Caco-2 (cell line): ENCODE results near the gene GPR89B. TPM values are rescaled to one million over a fixed set of nuclear protein-coding genes. Genes with fewer than 3 reads are reported as not detected.
"Not testable (repeated sequence)": the region's sequence is repeated elsewhere in the genome, so short reads cannot be mapped to it uniquely, and the experiment has no call there.

Source experiments
- BruUV-seq: library from RNA; stranded (reverse); fragments of 400-500 nt; replicated peaks from 2 replicates; lab custom pipeline; 2021; lab: Mats Ljungman, UMichigan
- CTCF ChIA-PET: fragments of 300-600 bp; sonication (Branson Sonifier 250); formaldehyde crosslinking; loops from one replicate; lab custom pipeline; 2022; ENCODE audit warnings: antibody characterized with exemption; lab: Charles Lee
- POLR2A ChIA-PET: fragments of 300-600 bp; sonication (Branson Sonifier 250); formaldehyde crosslinking; loops from one replicate; lab custom pipeline; 2022; ENCODE audit warnings: antibody characterized with exemption; lab: Charles Lee
- DNase-seq, 2 experiments: peaks; one replicate each; pipeline versions ENCODE4 v3.0.0 to v3.0.0-alpha.2; 2020 to 2022
- H3K27me3 ChIP-seq: replicated peaks from 2 replicates; pipeline ENCODE4 v1.6.0; 2011; ENCODE audit warnings: low read length; ENCODE audit not compliant: control insufficient read depth, insufficient read depth
- H3K36me3 ChIP-seq: 2 replicates; pipeline ENCODE4 v1.5.1; 2011; ENCODE audit warnings: low read length; ENCODE audit not compliant: control insufficient read depth, insufficient read depth
- H3K4me1 ChIP-seq: fragments of 250-450 bp; sonication (Bioruptor Pico); 2 replicates; pipeline ENCODE4 v1.5.1; 2020; ENCODE audit warnings: mild to moderate bottlenecking
- H3K4me3 ChIP-seq: 2 replicates; pipeline ENCODE4 v1.5.1; 2011; ENCODE audit warnings: low read depth, mild to moderate bottlenecking, control low read depth, low read length
- H3K9me3 ChIP-seq: fragments of 250-450 bp; sonication (Bioruptor Pico); 2 replicates; pipeline ENCODE4 v1.5.1; 2020; ENCODE audit warnings: mild to moderate bottlenecking, moderate library complexity
- H3K27ac Mint-ChIP-seq: one replicate; pipeline ENCODE4 v1.8.0; 2022; ENCODE audit warnings: mixed read lengths; ENCODE audit not compliant: unreplicated experiment
- H3K27me3 Mint-ChIP-seq: one replicate; pipeline ENCODE4 v1.8.0; 2022; ENCODE audit warnings: mixed read lengths; ENCODE audit not compliant: insufficient read depth, unreplicated experiment
- H3K36me3 Mint-ChIP-seq: one replicate; pipeline ENCODE4 v1.8.0; 2022; ENCODE audit warnings: mild to moderate bottlenecking, mixed read lengths; ENCODE audit not compliant: insufficient read depth, unreplicated experiment
- H3K4me1 Mint-ChIP-seq: one replicate; pipeline ENCODE4 v1.8.0; 2022; ENCODE audit warnings: low read depth, mixed read lengths; ENCODE audit not compliant: unreplicated experiment
- H3K4me3 Mint-ChIP-seq: one replicate; pipeline ENCODE4 v1.8.0; 2022; ENCODE audit warnings: mild to moderate bottlenecking, moderate library complexity, mixed read lengths; ENCODE audit not compliant: unreplicated experiment
- H3K9me3 Mint-ChIP-seq: one replicate; pipeline ENCODE4 v1.8.0; 2022; ENCODE audit warnings: mixed read lengths; ENCODE audit not compliant: unreplicated experiment
- intact Hi-C: fragments of 100-400 bp; cut with micrococcal nuclease; formaldehyde crosslinking; loops from one replicate; pipeline ENCODE4 v1.10.0; 2022; ENCODE audit not compliant: unreplicated experiment
- total RNA-seq: library from RNA; stranded (reverse); gene quantifications from 2 replicates; pipeline ENCODE4 v1.2.3, GENCODE V29; 2022

GPR89B gene
- total RNA-seq, 1 experiment from 2014 or later, result 27.5 TPM

DNA sequence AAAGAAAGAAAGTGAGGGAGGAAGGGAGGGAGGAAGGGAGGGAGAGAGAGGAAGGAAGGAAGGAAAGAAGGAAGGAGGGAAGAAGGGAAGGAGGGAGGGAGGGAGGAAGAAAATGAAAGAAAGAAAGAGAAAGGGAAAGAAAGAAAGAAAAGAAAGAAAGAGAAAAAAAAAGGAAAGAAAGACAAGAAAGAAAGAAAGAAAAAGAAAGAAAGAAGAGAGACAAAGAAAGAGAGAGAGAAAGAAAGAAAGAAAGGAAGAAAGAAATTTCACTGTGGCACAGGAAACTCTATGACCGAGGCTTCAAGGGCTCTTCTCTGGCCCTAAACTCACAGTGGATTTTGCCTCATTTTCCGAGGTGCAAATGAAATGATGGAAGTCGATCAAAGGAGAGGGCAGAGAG, 104.0 kb downstream of the GPR89B start:
- H3K4me1 ChIP-seq, POLR2A ChIA-PET, H3K9me3 ChIP-seq, H3K9me3 Mint-ChIP-seq, H3K4me3 ChIP-seq, H3K27ac Mint-ChIP-seq, intact Hi-C loops, H3K36me3 Mint-ChIP-seq, H3K27me3 Mint-ChIP-seq, H3K27me3 ChIP-seq, CTCF ChIA-PET, H3K4me3 Mint-ChIP-seq, DNase-seq, BruUV-seq, H3K36me3 ChIP-seq, H3K4me1 Mint-ChIP-seq: not testable (repeated sequence)

DNA sequence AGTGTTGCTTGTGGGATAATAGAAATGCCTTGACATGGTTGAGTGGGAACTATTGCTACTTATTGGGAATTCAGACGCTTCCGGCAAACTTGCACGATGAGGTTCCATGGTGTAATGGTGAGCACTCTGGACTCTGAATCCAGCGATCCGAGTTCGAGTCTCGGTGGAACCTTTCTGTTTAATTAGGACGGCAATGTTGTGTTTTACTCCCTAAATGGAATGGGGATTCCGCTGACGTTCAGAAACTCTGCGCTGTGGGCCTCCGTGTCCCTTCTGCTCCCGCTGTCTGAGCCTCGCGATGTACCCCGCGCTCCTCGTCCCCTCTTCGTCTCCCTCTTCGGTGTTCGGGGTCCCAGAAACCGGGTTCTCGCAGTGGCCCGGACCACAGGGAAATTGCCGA, 104.5 kb downstream of the GPR89B start:
- H3K4me3 Mint-ChIP-seq, BruUV-seq, H3K9me3 ChIP-seq, H3K27me3 Mint-ChIP-seq, H3K36me3 ChIP-seq, H3K27ac Mint-ChIP-seq, intact Hi-C loops, H3K9me3 Mint-ChIP-seq, DNase-seq, H3K4me3 ChIP-seq, CTCF ChIA-PET, H3K4me1 Mint-ChIP-seq, H3K27me3 ChIP-seq, POLR2A ChIA-PET, H3K4me1 ChIP-seq, H3K36me3 Mint-ChIP-seq: not testable (repeated sequence)

GRCh38 chr1:148033147-148033546, 104.9 kb downstream of the GPR89B start:
- DNase-seq, H3K4me1 ChIP-seq, CTCF ChIA-PET, H3K36me3 Mint-ChIP-seq, H3K4me3 ChIP-seq, H3K27me3 Mint-ChIP-seq, H3K9me3 ChIP-seq, POLR2A ChIA-PET, H3K4me3 Mint-ChIP-seq, H3K36me3 ChIP-seq, BruUV-seq, H3K27ac Mint-ChIP-seq, H3K9me3 Mint-ChIP-seq, H3K4me1 Mint-ChIP-seq, intact Hi-C loops, H3K27me3 ChIP-seq: not testable (repeated sequence)

- Mint-ChIP-seq H3K4me3 (peak overlapping the region; percentile 69), H3K27ac (peak overlapping the region; percentile 94)
- H3K36me3 Mint-ChIP-seq, intact Hi-C loops, H3K27me3 Mint-ChIP-seq, BruUV-seq, CTCF ChIA-PET, H3K36me3 ChIP-seq, H3K4me1 ChIP-seq, H3K4me1 Mint-ChIP-seq, H3K27me3 ChIP-seq, H3K9me3 Mint-ChIP-seq, H3K9me3 ChIP-seq: not testable (repeated sequence)
- peak in 1 of 2 experiments; percentile 5 for DNase-seq
- peak overlapping the region; percentile 32 for H3K4me3 ChIP-seq
- POLR2A ChIA-PET, result interaction anchor here (0.7 to 1.0 kb wide), 2 partner anchors 226 to 296 kb away, joined by 4 to 10 read pairs; no protein-coding TSS in a partner anchor
Observed at GRCh38 chr1:148037850-148038461, 109.7 kb downstream of the GPR89B start.

- Mint-ChIP-seq H3K4me3 (peak overlapping the region; percentile 69), H3K27ac (peak overlapping the region; percentile 94)
- H3K4me1 ChIP-seq, H3K36me3 Mint-ChIP-seq, H3K9me3 ChIP-seq, H3K27me3 Mint-ChIP-seq, CTCF ChIA-PET, H3K9me3 Mint-ChIP-seq, H3K27me3 ChIP-seq, H3K36me3 ChIP-seq, H3K4me1 Mint-ChIP-seq, intact Hi-C loops: not testable (repeated sequence)
- peak overlapping the region; percentile 32 for H3K4me3 ChIP-seq
- BruUV-seq, result TSS peak; percentile 99
- DNase-seq, result peak; percentile 86 to 90
- POLR2A ChIA-PET, result interaction anchor here (0.6 to 1.0 kb wide), 3 partner anchors 225 to 954 kb away, joined by 3 to 10 read pairs (median 4); no protein-coding TSS in a partner anchor
Observed at GRCh38 chr1:148038462-148039333, 110.5 kb downstream of the GPR89B start.

Other genes with a start within 250 kb of the GPR89B start
- gene GJA5, start 167.8 kb upstream of the GPR89B start, total RNA-seq, result 0.51 and 0.75 TPM in 2 replicates
- not detected in 2 replicates for gene GJA8, start 25.6 kb upstream of the GPR89B start, total RNA-seq
- gene NBPF11, start 223.9 kb downstream of the GPR89B start, total RNA-seq, result 12.8 and 13.0 TPM in 2 replicates